Measurements from ENCODE around the gene RHEBL1.
A peak's percentile ranks its signal among the peaks of the same experiment; 100 is the strongest.
"Not testable (repeated sequence)": the region's sequence is repeated elsewhere in the genome, so short reads cannot be mapped to it uniquely, and the experiment has no call there.

Gene RHEBL1

GRCh38 chr12:49091056-49091835, 21.5 kb upstream of the RHEBL1 start:
- DNase-seq (ENCODE audit: low read depth, low spot score), result no peak
- no peak overlapping the region for H3K27ac ChIP-seq

- H3K27ac ChIP-seq, result no peak overlapping the region
- no peak for DNase-seq (ENCODE audit: low read depth, low spot score)
Observed at GRCh38 chr12:49089821-49090773, 20.3 kb upstream of the RHEBL1 start.

GRCh38 chr12:49088932-49089330, 19.2 kb upstream of the RHEBL1 start:
- no peak overlapping the region for H3K27ac ChIP-seq
- no peak for DNase-seq (ENCODE audit: low read depth, low spot score)

GRCh38 chr12:49088150-49088931, 18.6 kb upstream of the RHEBL1 start:
- peak; percentile 51 for DNase-seq (ENCODE audit: low read depth, low spot score)
- H3K27ac ChIP-seq, result no peak overlapping the region

- no peak overlapping the region for H3K27ac ChIP-seq
- DNase-seq (ENCODE audit: low read depth, low spot score), result no peak
Observed at GRCh38 chr12:49086116-49086515, 16.3 kb upstream of the RHEBL1 start.

GRCh38 chr12:49084438-49084837, 14.7 kb upstream of the RHEBL1 start:
- no peak overlapping the region for H3K27ac ChIP-seq
- DNase-seq (ENCODE audit: low read depth, low spot score), result no peak

GRCh38 chr12:49079793-49080192, 10.0 kb upstream of the RHEBL1 start:
- no peak overlapping the region for H3K27ac ChIP-seq
- no peak for DNase-seq (ENCODE audit: low read depth, low spot score)

GRCh38 chr12:49070971-49071370, 1.2 kb upstream of the RHEBL1 start:
- no peak for DNase-seq (ENCODE audit: low read depth, low spot score)
- no peak overlapping the region for H3K27ac ChIP-seq

GRCh38 chr12:49068879-49069506, 786 bp downstream of the RHEBL1 start:
- no peak for DNase-seq (ENCODE audit: low read depth, low spot score)
- H3K27ac ChIP-seq, result peak overlapping the region; percentile 31

- DNase-seq (ENCODE audit: low read depth, low spot score), result no peak
- no peak overlapping the region for H3K27ac ChIP-seq
Observed at GRCh38 chr12:49066120-49066519, 3.7 kb downstream of the RHEBL1 start.

- no peak for DNase-seq (ENCODE audit: low read depth, low spot score)
- no peak overlapping the region for H3K27ac ChIP-seq
Observed at GRCh38 chr12:49064767-49065152, 5.0 kb downstream of the RHEBL1 start.

- not testable (repeated sequence) for H3K27ac ChIP-seq; DNase-seq (ENCODE audit: low read depth, low spot score)
Observed at GRCh38 chr12:49061916-49062315, 7.9 kb downstream of the RHEBL1 start.

GRCh38 chr12:49061157-49061650, 8.6 kb downstream of the RHEBL1 start:
- no peak for DNase-seq (ENCODE audit: low read depth, low spot score)

GRCh38 chr12:49060237-49061156, 9.3 kb downstream of the RHEBL1 start, which contains the start of gene KMT2D:
TSS of gene KMT2D (minus strand) at chr12:49060794. CDS start at chr12:49055324, 5,470 bp downstream.
- peak; percentile 75 for DNase-seq (ENCODE audit: low read depth, low spot score)

More at GRCh38 chr12:49061157-49061650, 8.6 kb downstream of the RHEBL1 start:
- peak overlapping the region; percentile 77 for H3K27ac ChIP-seq

GRCh38 chr12:49059299-49060171, 10.2 kb downstream of the RHEBL1 start:
- DNase-seq (ENCODE audit: low read depth, low spot score), result no peak

More at GRCh38 chr12:49060237-49061156, 9.3 kb downstream of the RHEBL1 start, which contains the start of gene KMT2D:
- H3K27ac ChIP-seq, result peak within 1 kb of the TSS; percentile 77

GRCh38 chr12:49059045-49059298, 10.8 kb downstream of the RHEBL1 start:
- no peak for DNase-seq (ENCODE audit: low read depth, low spot score)

More at GRCh38 chr12:49059299-49060171, 10.2 kb downstream of the RHEBL1 start:
- H3K27ac ChIP-seq, result peak overlapping the region; percentile 77

GRCh38 chr12:49058366-49059044, 11.3 kb downstream of the RHEBL1 start:
- peak overlapping the region; percentile 77 for H3K27ac ChIP-seq
- DNase-seq (ENCODE audit: low read depth, low spot score), result no peak

More at GRCh38 chr12:49059045-49059298, 10.8 kb downstream of the RHEBL1 start:
- peak overlapping the region; percentile 77 for H3K27ac ChIP-seq
